GM11168 (cell line): ENCODE results near the gene THUMPD2.

Experiments used
- in situ Hi-C: fragments of 300-500 bp; cut with MboI; formaldehyde crosslinking; loops from one replicate; pipeline ENCODE4 v1.12.0; 2022; ENCODE audit warnings: low sequenced_read_pairs; ENCODE audit not compliant: unreplicated experiment

Gene THUMPD2

GRCh38 chr2:39723497-39723896 lies 55.6 kb downstream of the THUMPD2 start:
- in situ Hi-C loops: loop anchor here (25.0 kb wide), 1 partner anchor 361 kb away; no protein-coding TSS in a partner anchor

DNA sequence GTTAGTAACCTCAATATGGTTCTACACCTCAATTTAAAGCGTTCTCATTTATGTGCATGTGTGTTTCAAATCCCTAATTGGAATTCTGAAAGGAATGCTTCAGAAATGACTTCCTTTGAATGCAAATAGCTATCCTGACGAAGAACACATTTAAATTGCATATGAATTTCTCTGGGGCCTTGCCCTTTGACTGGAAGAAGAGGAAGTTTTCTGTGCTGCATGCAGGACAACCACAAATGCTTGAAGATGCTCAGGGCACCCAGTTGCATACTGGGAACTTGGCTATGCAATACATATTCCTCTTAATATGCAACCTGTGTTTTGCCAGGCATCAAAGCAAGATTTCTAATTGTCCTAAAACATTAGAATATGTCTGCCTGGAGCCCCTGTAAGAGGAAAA lies 58.1 kb downstream of the THUMPD2 start:
- in situ Hi-C loops: loop anchor here (25.0 kb wide), 1 partner anchor 359 kb away; no protein-coding TSS in a partner anchor

GRCh38 chr2:39719317-39719716 lies 59.7 kb downstream of the THUMPD2 start:
- in situ Hi-C loops: loop anchor here (25.0 kb wide), 1 partner anchor 357 kb away; no protein-coding TSS in a partner anchor

DNA sequence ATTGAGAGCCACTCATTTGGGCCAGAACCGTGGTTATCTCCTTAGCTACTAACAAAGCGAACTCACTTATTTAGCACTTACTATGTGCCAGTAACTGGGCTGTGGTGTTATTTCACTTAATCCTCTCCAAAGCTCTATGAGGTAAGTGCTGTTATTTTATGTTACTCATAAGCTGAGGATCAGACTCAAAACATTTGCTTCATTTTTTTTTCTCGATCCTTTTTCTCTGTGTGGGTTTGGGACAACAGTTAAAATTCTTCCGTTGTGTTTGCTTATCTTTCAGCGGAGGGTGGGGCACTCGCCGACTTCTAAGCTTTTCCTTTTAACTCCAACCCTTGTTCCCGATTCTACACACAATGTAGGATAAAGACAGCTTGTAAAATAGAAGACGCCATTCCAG lies 60.6 kb downstream of the THUMPD2 start:
- in situ Hi-C loops: loop anchor here (25.0 kb wide), 1 partner anchor 356 kb away; no protein-coding TSS in a partner anchor

DNA sequence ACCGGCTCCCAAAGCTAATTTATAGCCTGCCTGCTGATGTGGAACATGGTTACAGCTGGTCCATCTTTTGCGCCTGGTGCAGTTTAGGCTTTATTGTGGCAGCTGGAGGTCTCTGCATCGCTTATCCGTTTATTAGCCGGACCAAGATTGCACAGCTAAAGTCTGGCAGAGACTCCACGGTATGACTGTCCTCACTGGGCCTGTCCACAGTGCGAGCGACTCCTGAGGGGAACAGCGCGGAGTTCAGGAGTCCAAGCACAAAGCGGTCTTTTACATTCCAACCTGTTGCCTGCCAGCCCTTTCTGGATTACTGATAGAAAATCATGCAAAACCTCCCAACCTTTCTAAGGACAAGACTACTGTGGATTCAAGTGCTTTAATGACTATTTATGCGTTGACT lies 62.0 kb downstream of the THUMPD2 start:
- in situ Hi-C loops: loop anchor here (25.0 kb wide), 1 partner anchor 355 kb away; no protein-coding TSS in a partner anchor

DNA sequence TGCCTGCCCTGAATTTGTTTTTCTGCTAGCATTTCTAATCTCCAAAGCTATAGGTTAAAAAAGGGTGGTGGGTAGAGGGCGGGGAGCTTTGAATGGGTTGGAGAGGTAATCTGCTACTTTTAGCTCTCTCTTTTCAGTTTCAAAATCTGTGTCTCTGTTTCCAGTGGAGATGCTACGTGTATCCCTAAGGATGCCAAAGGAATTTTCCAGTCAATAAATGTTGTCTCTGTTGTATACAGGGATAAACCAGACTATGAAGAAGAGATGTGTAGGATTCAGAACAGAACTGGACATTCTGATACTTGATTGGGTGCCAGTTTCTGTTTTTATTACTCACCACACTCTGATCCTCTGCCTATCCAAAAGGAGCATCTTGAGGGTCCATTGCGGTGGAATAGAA lies 63.2 kb downstream of the THUMPD2 start:
- in situ Hi-C loops: loop anchor here (25.0 kb wide), 1 partner anchor 354 kb away; no protein-coding TSS in a partner anchor

DNA sequence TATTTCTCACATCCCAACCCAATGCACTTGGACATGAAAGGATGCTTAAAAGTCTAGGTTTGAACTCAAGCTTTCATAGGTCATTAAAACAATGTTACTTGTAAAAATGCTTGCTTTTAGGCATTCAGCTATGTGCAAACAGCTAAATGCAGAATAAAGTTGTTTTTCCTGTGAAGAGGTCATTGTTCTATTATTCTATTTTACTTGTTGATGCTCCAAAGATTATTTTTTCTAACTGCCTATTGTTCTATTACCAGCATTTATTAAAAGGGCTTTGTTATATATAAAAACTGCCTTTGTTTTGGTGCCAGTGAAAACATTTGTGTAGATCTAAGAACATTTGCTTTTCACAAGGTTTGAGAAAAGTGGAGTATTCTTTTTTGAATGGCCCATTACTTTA lies 64.0 kb downstream of the THUMPD2 start:
- in situ Hi-C loops: loop anchor here (25.0 kb wide), 1 partner anchor 353 kb away; no protein-coding TSS in a partner anchor

DNA sequence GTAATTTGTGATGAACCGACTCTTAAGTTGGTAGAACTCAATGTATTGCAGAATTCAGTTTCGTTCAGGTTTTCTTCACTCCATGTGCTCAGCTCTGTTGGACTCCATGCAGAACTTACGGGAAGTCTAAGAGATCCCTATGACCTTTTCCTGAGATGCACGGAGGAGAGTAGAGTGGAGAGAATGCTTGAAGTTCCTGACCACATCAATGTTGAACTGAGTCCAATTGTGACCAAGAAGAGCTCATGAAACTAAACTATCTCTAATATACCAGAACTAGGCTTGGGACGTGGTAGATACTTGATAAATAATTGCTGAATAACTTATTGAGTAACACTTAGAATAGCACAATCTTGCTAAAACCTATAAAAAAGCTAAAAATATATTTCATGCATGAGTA lies 66.1 kb downstream of the THUMPD2 start:
- in situ Hi-C loops: loop anchor here (25.0 kb wide), 1 partner anchor 351 kb away; no protein-coding TSS in a partner anchor

- in situ Hi-C loops: loop anchor here (25.0 kb wide), 1 partner anchor 349 kb away; no protein-coding TSS in a partner anchor
These were observed 68.3 kb downstream of the THUMPD2 start for GRCh38 chr2:39710807-39711206.

- in situ Hi-C loops: loop anchor here (25.0 kb wide), 1 partner anchor 346 kb away; no protein-coding TSS in a partner anchor
These were observed 71.1 kb downstream of the THUMPD2 start for GRCh38 chr2:39708003-39708402.

DNA sequence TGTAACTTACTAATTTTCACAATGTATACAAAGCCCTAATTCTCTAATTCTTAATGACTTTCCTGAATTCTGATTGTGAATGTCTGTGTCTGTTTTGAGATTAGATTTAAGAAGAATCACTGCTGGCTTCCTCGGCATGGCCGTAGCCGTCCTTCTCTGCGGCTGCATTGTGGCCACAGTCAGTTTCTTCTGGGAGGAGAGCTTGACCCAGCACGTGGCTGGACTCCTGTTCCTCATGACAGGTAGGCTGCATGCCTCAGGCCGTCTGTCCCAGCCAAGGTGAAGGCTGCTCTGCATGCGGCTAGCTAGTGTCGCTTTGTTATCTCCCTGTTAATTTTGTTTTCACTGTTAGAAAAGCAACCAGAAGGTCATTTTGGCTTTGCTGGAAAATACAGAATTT lies 72.1 kb downstream of the THUMPD2 start:
- in situ Hi-C loops: loop anchor here (25.0 kb wide), 1 partner anchor 345 kb away; no protein-coding TSS in a partner anchor

DNA sequence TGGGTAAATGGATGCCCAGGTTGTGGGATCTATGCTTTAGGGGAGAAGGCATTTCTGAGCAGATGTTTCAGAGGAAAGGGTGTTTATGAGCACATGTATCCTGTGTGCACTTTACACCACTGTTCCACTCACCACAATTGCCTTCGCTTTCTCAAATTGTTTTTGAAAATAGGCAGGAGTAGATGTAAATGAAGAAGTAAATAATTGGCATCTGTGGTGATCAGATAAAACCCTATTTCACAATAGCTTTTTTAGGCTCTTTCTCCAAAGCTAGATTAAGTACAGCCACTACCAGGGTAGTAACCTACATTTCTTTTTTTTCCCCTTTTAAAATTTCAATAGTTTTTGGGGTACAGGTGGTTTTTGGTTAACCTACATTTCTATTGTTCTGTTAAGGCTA lies 72.7 kb downstream of the THUMPD2 start:
- in situ Hi-C loops: loop anchor here (25.0 kb wide), 1 partner anchor 344 kb away; no protein-coding TSS in a partner anchor

DNA sequence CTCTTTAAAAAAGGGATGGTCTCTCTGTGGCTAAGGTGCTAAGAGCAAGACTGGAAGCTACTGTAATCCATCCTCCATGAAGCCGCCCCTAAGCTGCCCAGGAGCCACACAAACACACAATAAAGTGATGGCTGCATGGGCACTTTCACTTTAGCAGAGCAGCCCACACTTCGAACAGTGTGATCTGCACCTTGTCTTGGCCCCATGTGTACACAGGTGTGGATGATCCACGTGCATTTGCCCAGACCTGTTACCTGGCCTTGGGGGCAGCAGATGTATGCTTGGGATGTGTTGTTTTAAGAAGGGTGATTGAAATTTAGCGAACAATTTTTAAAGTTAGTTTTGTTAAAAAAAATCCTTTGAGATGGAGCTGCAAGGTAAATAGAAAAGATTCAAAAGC lies 73.4 kb downstream of the THUMPD2 start:
- in situ Hi-C loops: loop anchor here (25.0 kb wide), 1 partner anchor 343 kb away; no protein-coding TSS in a partner anchor

GRCh38 chr2:39704540-39704939 lies 74.5 kb downstream of the THUMPD2 start:
- in situ Hi-C loops: loop anchor here (25.0 kb wide), 1 partner anchor 342 kb away; no protein-coding TSS in a partner anchor

DNA sequence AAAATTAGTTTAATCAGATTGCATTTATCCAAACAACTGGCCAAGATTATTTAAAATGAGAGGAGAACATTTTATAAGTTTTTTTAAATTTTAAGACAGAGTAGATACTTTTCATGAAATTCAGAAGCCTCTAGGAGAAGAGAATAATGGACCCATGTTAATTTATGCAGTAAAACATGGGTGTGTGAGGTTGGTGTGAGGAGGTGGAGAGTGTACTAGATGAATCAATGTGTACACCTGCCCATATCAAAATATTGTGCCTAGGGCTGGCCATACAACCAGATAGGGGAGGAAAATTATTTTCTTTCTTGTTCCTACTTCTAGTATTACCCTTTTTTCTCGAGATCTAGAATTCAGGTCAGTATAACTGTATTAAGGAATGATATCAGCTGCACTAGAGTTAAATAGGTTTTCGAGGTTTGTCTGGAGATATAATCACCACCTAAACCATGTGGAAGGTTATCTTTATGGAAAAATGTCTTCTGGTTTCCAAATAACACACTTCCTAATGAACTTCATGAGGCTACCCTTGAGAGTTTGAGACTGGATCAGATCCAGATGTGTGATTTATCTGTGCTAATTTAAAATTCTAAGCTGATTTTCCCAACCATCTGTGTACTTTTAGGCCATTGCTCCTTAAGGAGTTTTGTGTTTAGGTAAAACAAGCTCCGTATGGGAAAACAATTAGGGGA lies 75.7 kb downstream of the THUMPD2 start:
- in situ Hi-C loops: loop anchor here (25.0 kb wide), 1 partner anchor 341 kb away; no protein-coding TSS in a partner anchor

DNA sequence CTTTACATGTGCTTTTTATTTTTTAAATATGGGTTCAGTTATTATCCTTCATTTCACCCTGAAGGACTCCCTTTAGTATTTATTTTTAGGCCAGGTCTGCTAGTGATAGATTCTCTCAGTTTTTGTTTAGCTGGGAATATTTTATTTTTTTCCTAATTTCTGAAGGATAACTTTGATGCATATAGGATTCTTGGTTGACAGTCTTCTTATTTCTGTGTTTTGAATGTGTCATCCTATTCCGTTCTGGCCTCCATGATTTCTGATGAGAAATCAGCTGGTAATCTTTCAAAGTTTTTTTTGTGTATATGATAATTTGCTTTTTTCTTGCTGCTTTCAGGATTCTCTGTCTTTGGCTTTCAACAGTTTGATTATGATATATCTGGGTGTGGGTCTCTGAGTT lies 77.9 kb downstream of the THUMPD2 start:
- in situ Hi-C loops: loop anchor here (25.0 kb wide), 1 partner anchor 339 kb away; no protein-coding TSS in a partner anchor

DNA sequence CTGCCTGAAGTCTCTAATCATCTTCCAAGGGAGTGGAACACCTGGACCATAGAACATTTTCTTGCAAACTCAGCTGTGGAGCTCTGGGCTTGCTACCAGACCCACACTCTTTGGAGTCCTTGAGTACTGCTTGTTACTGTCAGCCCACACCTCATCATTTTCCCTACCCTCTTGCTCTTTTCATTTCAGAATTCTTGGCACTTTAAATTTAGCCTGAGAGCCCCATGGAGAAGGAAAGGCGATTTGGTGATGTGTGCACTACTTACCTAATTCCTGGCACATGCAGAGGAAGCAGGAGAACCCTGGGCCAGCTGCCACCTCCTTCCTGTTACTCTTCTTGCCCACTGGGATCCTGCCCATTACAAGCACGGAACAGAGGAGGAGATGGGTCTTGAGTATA lies 81.6 kb downstream of the THUMPD2 start:
- in situ Hi-C loops: no loop called here

- in situ Hi-C loops: no loop called here
These were observed 82.2 kb downstream of the THUMPD2 start for GRCh38 chr2:39696838-39697237.

DNA sequence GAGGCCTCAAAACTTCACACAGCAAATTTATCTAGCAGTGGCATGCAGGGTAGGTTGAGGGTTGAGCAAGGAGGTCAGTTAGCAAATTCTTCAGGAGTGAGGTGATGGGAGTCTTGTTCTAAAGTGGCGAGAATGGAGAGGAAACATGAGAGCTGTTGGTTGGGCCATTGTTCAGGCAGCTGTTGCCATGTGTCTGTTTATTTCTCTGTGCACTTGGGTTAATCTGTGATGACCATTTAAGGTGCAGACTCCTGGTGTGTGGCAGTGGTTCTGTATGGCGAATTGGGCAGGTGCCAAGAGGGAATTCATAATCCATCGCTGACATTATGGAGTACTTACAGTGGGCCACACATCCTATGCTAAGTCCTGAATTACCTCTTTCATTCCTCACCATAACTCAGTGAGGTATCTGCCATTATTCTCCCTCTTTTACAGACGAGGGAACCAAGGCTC lies 82.9 kb downstream of the THUMPD2 start:
- in situ Hi-C loops: no loop called here

DNA sequence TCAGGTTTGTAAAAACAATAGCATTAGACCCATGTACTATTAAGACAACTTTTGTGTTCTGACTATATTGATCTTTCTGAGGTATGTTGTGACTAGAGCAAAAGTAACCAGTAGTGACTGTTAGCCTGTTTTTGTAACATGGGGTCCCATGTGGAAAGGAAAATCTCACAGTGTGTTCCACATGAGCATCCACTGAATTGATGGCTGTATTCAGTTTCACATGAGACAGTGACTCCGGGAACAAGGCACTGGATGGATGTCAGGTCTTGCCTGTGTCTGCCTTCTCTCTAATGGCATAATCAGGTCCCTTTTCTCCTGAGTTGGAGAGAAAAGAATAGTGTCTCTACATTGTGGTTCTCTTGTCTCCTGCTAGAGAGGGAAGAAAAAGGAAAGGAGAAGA lies 85.8 kb downstream of the THUMPD2 start:
- in situ Hi-C loops: no loop called here

DNA sequence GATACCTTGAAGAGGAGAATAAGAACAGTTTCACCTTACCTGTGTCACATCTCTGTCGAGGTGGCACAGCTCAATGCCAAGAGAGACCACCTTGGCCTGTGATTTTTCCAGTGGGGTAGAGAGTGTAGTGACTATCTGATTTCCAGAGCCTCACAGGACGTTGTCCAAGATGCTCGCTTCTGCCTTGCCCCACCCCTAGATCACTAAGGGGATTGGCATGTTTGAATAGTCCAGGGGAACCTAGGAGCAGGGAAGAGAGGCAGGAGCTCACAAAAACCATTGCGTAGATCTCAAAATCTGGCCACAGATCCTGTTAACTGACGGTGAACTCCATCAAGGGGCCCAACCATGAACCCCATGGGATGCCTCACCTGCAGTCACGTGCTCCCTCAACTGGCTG lies 89.2 kb downstream of the THUMPD2 start:
- in situ Hi-C loops: loop anchor here (10.0 kb wide), 1 partner anchor 75 kb away; no protein-coding TSS in a partner anchor
